Measurements from ENCODE around the gene FOXO1.

DNA sequence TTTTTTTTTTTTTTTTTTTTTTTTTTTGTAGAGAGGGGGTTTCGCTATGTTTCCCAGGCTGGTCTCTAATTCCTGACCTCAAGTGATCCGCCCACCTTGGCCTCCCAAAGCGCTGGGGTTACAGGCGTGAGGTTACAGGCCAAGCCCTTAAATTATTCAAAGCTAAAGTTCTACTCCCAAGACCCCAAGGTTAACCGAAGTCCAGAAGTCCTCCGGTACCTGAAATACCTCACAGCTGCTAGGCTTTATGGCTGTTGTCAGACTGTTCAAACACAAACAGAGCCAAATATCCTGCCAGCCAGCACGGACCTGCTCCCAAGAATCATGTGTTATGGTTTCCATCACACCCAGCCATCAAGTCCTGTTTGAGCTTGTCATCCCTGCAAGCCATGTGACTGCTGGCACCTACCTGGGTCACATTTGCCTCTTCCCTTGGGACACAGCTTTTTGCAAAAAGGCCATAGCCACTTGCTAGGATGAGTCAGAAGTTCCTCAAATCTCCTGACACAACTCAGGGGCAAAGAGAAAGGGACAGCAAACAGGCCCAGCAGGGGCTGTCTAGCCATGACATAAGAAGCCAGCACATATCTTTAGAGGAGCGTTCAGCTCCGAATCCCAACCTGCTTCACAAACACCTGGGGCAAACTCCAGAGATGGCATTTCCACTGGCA lies 129.9 kb downstream of the FOXO1 start:
- TF ChIP-seq POLR2AphosphoS5 (IDR thresholded peaks at IDR 0.05): no peak
- no peak for TF ChIP-seq CTCF (IDR thresholded peaks at IDR 0.05)
- TF ChIP-seq POLR2A (IDR thresholded peaks at IDR 0.05): no peak
- TF ChIP-seq EP300 (IDR thresholded peaks at IDR 0.05): no peak

Measured in sigmoid colon (tissue), 4 donors.